Liver (tissue), 9 donors: Measurements from ENCODE around the gene RAD51B. TPM values are rescaled to one million over a fixed set of nuclear protein-coding genes. Genes with fewer than 3 reads are reported as not detected.

Experiments used
- DNase-seq: peaks from one replicate; pipeline ENCODE4 v3.0.0-alpha.2; 2017; ENCODE audit warnings: low spot score
- H3K27ac ChIP-seq, 2 donors: one replicate each; pipeline ENCODE4 v1.7.0; 2013; ENCODE audit warnings: inconsistent platforms in 2 of 2, low read length in 2 of 2, control low read depth in 1 of 2, low read depth in 1 of 2, mild to moderate bottlenecking in 1 of 2
- H3K27me3 ChIP-seq, 4 donors: one replicate each; pipeline versions ENCODE4 v1.6.1 to v1.7.0; 2013; ENCODE audit warnings: low read length in 3 of 4, inconsistent platforms in 1 of 4, mild to moderate bottlenecking in 1 of 4, moderate library complexity in 1 of 4; ENCODE audit not compliant: control insufficient read depth in 4 of 4, insufficient read depth in 4 of 4
- H3K36me3 ChIP-seq, 4 donors: one replicate each; pipeline versions ENCODE4 v1.6.1 to v1.7.0; 2013; ENCODE audit warnings: low read length in 3 of 4, mild to moderate bottlenecking in 3 of 4, low read depth in 1 of 4, moderate library complexity in 1 of 4; ENCODE audit not compliant: control insufficient read depth in 4 of 4, insufficient read depth in 3 of 4
- H3K4me1 ChIP-seq, 4 donors: one replicate each; pipeline versions ENCODE4 v1.6.1 to v1.7.0; 2013; ENCODE audit warnings: low read length in 3 of 4, mild to moderate bottlenecking in 3 of 4, moderate library complexity in 1 of 4; ENCODE audit not compliant: control insufficient read depth in 4 of 4, insufficient read depth in 4 of 4
- H3K4me3 ChIP-seq, 3 donors: one replicate each; pipeline versions ENCODE4 v1.6.1 to v1.7.0; 2013; ENCODE audit warnings: low read length in 3 of 3, control low read depth in 1 of 3, low read depth in 1 of 3, mild to moderate bottlenecking in 1 of 3
- H3K9ac ChIP-seq, 2 donors: one replicate each; pipeline ENCODE4 v1.7.0; 2013; ENCODE audit warnings: low read length in 2 of 2, mild to moderate bottlenecking in 2 of 2, moderate library complexity in 2 of 2, control low read depth in 1 of 2, low read depth in 1 of 2
- H3K9me3 ChIP-seq, 4 donors: one replicate each; pipeline versions ENCODE4 v1.6.1 to v1.7.0; 2013; ENCODE audit warnings: low read length in 3 of 4; ENCODE audit not compliant: control insufficient read depth in 4 of 4
- EGR1 ChIP-seq, 2 donors: IDR thresholded peaks; 2 replicates each; pipeline ENCODE4 v1.6.1; 2016 to 2018; ENCODE audit warnings: antibody characterized with exemption in 2 of 2, low read depth in 2 of 2
- FOXA1 ChIP-seq: IDR thresholded peaks from 2 replicates; pipeline ENCODE4 v1.6.1; 2016; ENCODE audit warnings: antibody characterized with exemption
- FOXA2 ChIP-seq: IDR thresholded peaks from 2 replicates; pipeline ENCODE4 v1.6.1; 2016; ENCODE audit warnings: antibody characterized with exemption
- HNF4A ChIP-seq, 2 donors: conservative IDR thresholded peaks; 2 replicates each; pipeline ENCODE4 v1.6.1; 2016; ENCODE audit warnings: antibody characterized with exemption in 2 of 2, mild to moderate bottlenecking in 2 of 2
- JUND ChIP-seq, 2 donors: IDR thresholded peaks; 2 replicates each; pipeline ENCODE4 v1.6.1; 2016; ENCODE audit warnings: antibody characterized with exemption in 2 of 2
- NR2F2 ChIP-seq: IDR thresholded peaks from 2 replicates; pipeline ENCODE4 v1.6.1; 2016; ENCODE audit warnings: antibody characterized with exemption
- RAD21 ChIP-seq, 2 donors: IDR thresholded peaks; 2 replicates each; pipeline ENCODE4 v1.6.1; 2016; ENCODE audit warnings: antibody characterized with exemption in 2 of 2, mild to moderate bottlenecking in 2 of 2
- RXRA ChIP-seq, 2 donors: IDR thresholded peaks; 2 replicates each; pipeline ENCODE4 v1.6.1; 2017 to 2018; ENCODE audit warnings: antibody characterized with exemption in 2 of 2, mild to moderate bottlenecking in 1 of 2
- SP1 ChIP-seq: IDR thresholded peaks from 2 replicates; pipeline ENCODE4 v1.6.1; 2018; ENCODE audit warnings: antibody characterized with exemption, mild to moderate bottlenecking
- TAF1 ChIP-seq: conservative IDR thresholded peaks from 2 replicates; pipeline ENCODE4 v1.6.1; 2016; ENCODE audit warnings: antibody characterized with exemption, mild to moderate bottlenecking
- WGBS: extraction: QIAGEN DNeasy Blood & Tissue Kit; methylation state at CpG from one replicate; pipeline ENCODE4 v1.1.7; 2013; 5-methylcytosine and 5-hydroxymethylcytosine counted together
- polyA plus RNA-seq, 2 donors: library from polyadenylated mRNA; stranded (reverse) in 1 of 2; unstranded in 1 of 2; fragments of 200-250 nt in 1 of 2; fragments of >200 nt in 1 of 2; fragmentation: Nextera tagmentation in 1 of 2; extraction: Ambion mirVana in 1 of 2; gene quantifications; one replicate each; pipeline versions ENCODE4 v1.2.1 to v1.2.3, GENCODE V29; 2013 to 2015
- total RNA-seq, 2 donors: library from RNA; depleted of rRNA; stranded (reverse); fragments of >200 nt; gene quantifications; one replicate each; pipeline ENCODE4 v1.2.3, GENCODE V29; 2014
- TF ChIP-seq, protein P1 (sequence below): IDR thresholded peaks from 2 replicates; pipeline ENCODE4 v1.6.1; 2016; ENCODE audit warnings: antibody characterized with exemption
- TF ChIP-seq, protein P2 (sequence below): IDR thresholded peaks from 2 replicates; pipeline ENCODE4 v1.6.1; 2016; ENCODE audit warnings: antibody characterized with exemption, mild to moderate bottlenecking
- TF ChIP-seq, protein P3 (sequence below): IDR thresholded peaks from 2 replicates; pipeline ENCODE4 v1.6.1; 2016; ENCODE audit warnings: antibody characterized with exemption
- donor health status: healthy.
- donor health status: healthy.
- donor health status: healthy.
- donor health status: healthy.
- donor health status: healthy.

RAD51B gene
- total and polyA plus RNA-seq, 4 donors, result 0.81 to 12.9 (median 2.4) TPM

DNA sequence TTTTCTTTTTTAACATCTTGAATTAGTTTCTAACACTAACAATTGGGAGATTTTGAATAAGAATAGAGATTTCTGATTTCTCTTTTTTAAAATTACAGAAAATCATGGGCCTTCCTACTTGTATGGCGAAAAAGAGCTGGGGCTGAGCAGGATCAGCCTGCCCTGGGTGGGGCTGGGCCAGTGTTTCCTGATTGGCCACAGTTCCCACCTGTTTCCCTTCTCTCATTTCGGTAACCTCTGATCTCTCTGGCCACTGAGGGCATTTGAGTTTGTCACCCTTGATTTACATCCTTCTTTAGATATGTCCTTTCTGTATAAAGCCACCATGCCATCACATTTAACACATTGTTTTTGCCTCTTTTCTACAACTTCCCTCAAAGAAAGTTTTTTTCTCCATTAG lies 719.1 kb downstream of the RAD51B start (continued):
- TF ChIP-seq FOXA2 (no peak), HNF4A (conservative IDR thresholded peaks at IDR 0.05) (no peak)
- TF ChIP-seq, protein P1, sequence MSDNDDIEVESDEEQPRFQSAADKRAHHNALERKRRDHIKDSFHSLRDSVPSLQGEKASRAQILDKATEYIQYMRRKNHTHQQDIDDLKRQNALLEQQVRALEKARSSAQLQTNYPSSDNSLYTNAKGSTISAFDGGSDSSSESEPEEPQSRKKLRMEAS, result no peak

DNA sequence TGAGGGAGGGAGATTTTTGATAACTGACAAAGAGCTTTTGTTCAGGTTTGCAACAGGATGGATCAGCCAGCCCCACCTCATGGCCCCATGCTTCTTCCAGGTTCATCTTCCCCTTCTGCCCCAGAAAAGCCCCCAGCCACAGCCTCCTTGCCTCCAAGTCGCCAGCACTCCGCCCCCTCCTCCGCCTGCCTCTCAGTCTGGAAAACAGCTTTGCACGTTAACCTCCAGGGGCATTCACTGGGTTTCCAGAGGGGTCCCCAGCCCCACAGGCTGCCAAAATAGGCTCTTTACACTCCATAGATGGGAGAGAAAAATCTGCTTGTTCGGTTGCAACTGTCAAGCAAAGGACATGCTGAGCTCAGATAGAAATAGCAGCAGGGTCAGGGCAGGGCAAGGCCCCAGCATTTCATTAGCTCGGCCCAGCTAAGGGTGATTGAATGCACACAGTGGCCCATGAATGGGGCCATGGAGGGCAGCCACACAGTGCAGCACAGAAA lies 719.7 kb downstream of the RAD51B start:
- TF ChIP-seq HNF4A (conservative IDR thresholded peaks at IDR 0.05) (no peak), NR2F2 (peak; percentile 94), RAD21 (IDR thresholded peaks at IDR 0.05) (peak; percentile 18 to 41), FOXA1 (no peak), RXRA (IDR thresholded peaks at IDR 0.05) (peak; percentile 26 to 46), EGR1 (IDR thresholded peaks at IDR 0.05; ENCODE audit: low read depth in 2 of 2) (no peak), SP1 (peak; percentile 20)
- TF ChIP-seq, protein P2, sequence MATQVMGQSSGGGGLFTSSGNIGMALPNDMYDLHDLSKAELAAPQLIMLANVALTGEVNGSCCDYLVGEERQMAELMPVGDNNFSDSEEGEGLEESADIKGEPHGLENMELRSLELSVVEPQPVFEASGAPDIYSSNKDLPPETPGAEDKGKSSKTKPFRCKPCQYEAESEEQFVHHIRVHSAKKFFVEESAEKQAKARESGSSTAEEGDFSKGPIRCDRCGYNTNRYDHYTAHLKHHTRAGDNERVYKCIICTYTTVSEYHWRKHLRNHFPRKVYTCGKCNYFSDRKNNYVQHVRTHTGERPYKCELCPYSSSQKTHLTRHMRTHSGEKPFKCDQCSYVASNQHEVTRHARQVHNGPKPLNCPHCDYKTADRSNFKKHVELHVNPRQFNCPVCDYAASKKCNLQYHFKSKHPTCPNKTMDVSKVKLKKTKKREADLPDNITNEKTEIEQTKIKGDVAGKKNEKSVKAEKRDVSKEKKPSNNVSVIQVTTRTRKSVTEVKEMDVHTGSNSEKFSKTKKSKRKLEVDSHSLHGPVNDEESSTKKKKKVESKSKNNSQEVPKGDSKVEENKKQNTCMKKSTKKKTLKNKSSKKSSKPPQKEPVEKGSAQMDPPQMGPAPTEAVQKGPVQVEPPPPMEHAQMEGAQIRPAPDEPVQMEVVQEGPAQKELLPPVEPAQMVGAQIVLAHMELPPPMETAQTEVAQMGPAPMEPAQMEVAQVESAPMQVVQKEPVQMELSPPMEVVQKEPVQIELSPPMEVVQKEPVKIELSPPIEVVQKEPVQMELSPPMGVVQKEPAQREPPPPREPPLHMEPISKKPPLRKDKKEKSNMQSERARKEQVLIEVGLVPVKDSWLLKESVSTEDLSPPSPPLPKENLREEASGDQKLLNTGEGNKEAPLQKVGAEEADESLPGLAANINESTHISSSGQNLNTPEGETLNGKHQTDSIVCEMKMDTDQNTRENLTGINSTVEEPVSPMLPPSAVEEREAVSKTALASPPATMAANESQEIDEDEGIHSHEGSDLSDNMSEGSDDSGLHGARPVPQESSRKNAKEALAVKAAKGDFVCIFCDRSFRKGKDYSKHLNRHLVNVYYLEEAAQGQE, result no peak
- TF ChIP-seq, protein P3, sequence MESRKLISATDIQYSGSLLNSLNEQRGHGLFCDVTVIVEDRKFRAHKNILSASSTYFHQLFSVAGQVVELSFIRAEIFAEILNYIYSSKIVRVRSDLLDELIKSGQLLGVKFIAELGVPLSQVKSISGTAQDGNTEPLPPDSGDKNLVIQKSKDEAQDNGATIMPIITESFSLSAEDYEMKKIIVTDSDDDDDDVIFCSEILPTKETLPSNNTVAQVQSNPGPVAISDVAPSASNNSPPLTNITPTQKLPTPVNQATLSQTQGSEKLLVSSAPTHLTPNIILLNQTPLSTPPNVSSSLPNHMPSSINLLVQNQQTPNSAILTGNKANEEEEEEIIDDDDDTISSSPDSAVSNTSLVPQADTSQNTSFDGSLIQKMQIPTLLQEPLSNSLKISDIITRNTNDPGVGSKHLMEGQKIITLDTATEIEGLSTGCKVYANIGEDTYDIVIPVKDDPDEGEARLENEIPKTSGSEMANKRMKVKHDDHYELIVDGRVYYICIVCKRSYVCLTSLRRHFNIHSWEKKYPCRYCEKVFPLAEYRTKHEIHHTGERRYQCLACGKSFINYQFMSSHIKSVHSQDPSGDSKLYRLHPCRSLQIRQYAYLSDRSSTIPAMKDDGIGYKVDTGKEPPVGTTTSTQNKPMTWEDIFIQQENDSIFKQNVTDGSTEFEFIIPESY, result no peak
- no peak overlapping the region for H3K27ac ChIP-seq
- DNase-seq, result no peak
- peaks cover 0 to 6% (median 2%) of the 10 kb centered on the region in 4 donors for H3K4me1 ChIP-seq
- 82% methylated on average over 6 of the region's 6 CpGs for WGBS
- no peaks in the 10 kb centered on the region for H3K9me3 ChIP-seq
- H3K4me3 ChIP-seq, result no peak overlapping the region
- H3K9ac ChIP-seq, result no peak overlapping the region
- H3K27me3 ChIP-seq, result no peaks in the 10 kb centered on the region
- H3K36me3 ChIP-seq, result no peaks in the 10 kb centered on the region

DNA sequence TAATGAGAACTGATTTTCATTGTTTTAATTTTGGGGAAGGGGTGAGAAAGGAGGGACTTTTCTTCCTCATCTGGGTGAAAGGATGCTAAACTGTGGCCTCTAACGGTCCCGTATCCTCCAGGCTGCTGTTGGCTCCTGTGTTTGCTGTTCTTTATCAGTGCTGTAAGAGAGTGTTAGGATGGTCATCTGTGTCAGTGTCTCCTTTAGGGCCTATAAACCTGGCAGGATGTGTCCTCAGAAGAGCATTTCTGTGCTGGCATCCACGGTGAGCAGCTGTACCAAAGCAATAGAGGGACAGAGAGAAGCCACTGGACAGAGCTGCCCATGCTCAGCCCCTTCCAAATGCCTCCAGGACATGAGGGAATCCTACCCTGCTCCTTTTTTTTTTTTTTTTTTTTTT lies 720.2 kb downstream of the RAD51B start:
- H3K4me1 ChIP-seq, result peaks cover 2 to 11% (median 3%) of the 10 kb centered on the region in 4 donors
- no peak overlapping the region for H3K4me3 ChIP-seq
- no peak for DNase-seq
- H3K9ac ChIP-seq, result no peak overlapping the region
- no peaks in the 10 kb centered on the region for H3K9me3 ChIP-seq
- TF ChIP-seq, protein P1, result no peak
- no peak for TF ChIP-seq JUND (IDR thresholded peaks at IDR 0.05)
- no peak for TF ChIP-seq TAF1
- no peak for TF ChIP-seq NR2F2
- WGBS, result 89% methylated on average over 3 of the region's 3 CpGs
- no peaks in the 10 kb centered on the region for H3K27me3 ChIP-seq
- H3K27ac ChIP-seq, result no peak overlapping the region
- H3K36me3 ChIP-seq, result no peaks in the 10 kb centered on the region
